CD4-positive, alpha-beta T cell treated with Interleukin-12 subunit alpha and Interleukin-12 subunit beta, for 1 hour (primary cell): ENCODE data around the gene BEND2.
"Not testable (repeated sequence)": the region's sequence is repeated elsewhere in the genome, so short reads cannot be mapped to it uniquely, and the experiment has no call there.

Experiments used
- DNase-seq: peaks from one replicate; pipeline ENCODE4 v3.0.0-alpha.2; 2020

BEND2 gene

GRCh38 chrX:18220786-18221185, at the start of gene BEND2:
Gene BEND2 (minus strand): TSS chrX:18220886. CDS start chrX:18220750, 136 bp downstream.
- no peak for DNase-seq

GRCh38 chrX:18255059-18255458, 34.4 kb upstream of the BEND2 start:
- no peak for DNase-seq

GRCh38 chrX:18252644-18253359, 32.1 kb upstream of the BEND2 start:
- no peak for DNase-seq

GRCh38 chrX:18229646-18230045, 9.0 kb upstream of the BEND2 start:
- DNase-seq = not testable (repeated sequence)

GRCh38 chrX:18228069-18228468, 7.4 kb upstream of the BEND2 start:
- no peak for DNase-seq

- no peak for DNase-seq
Measured at GRCh38 chrX:18227458-18227857, 6.8 kb upstream of the BEND2 start.

- DNase-seq = no peak
Measured at GRCh38 chrX:18210470-18210869, 10.2 kb downstream of the BEND2 start.

- DNase-seq = no peak
Measured at GRCh38 chrX:18206657-18207056, 14.0 kb downstream of the BEND2 start.

GRCh38 chrX:18203631-18204030, 17.1 kb downstream of the BEND2 start:
- DNase-seq = no peak

GRCh38 chrX:18194688-18195087, 26.0 kb downstream of the BEND2 start:
- DNase-seq = no peak

- no peak for DNase-seq
Measured at GRCh38 chrX:18179446-18179845, 41.2 kb downstream of the BEND2 start.

GRCh38 chrX:18174971-18175370, 45.7 kb downstream of the BEND2 start:
- no peak for DNase-seq

- DNase-seq = no peak
Measured at GRCh38 chrX:18174209-18174608, 46.5 kb downstream of the BEND2 start.

GRCh38 chrX:18173494-18174180, 47.0 kb downstream of the BEND2 start:
- DNase-seq = no peak

- no peak for DNase-seq
Measured at GRCh38 chrX:18172970-18173369, 47.7 kb downstream of the BEND2 start.

GRCh38 chrX:18170910-18171309, 49.8 kb downstream of the BEND2 start:
- DNase-seq = no peak

GRCh38 chrX:18166068-18166467, 54.6 kb downstream of the BEND2 start:
- DNase-seq = no peak

GRCh38 chrX:18160369-18160768, 60.3 kb downstream of the BEND2 start:
- no peak for DNase-seq

- no peak for DNase-seq
Measured at GRCh38 chrX:18158963-18159362, 61.7 kb downstream of the BEND2 start.

GRCh38 chrX:18151649-18152048, 69.0 kb downstream of the BEND2 start:
- no peak for DNase-seq

GRCh38 chrX:18151157-18151556, 69.5 kb downstream of the BEND2 start:
- DNase-seq = no peak

- DNase-seq = no peak
Measured at GRCh38 chrX:18149454-18149853, 71.2 kb downstream of the BEND2 start.

GRCh38 chrX:18146954-18147353, 73.7 kb downstream of the BEND2 start:
- no peak for DNase-seq

- no peak for DNase-seq
Measured at GRCh38 chrX:18146009-18146408, 74.7 kb downstream of the BEND2 start.

- no peak for DNase-seq
Measured at GRCh38 chrX:18136816-18137215, 83.9 kb downstream of the BEND2 start.
